Esophagus muscularis mucosa (tissue), 3 donors: ENCODE results near the gene C9.

Source experiments
- POLR2A ChIP-seq: fragments of 450-650 bp; IDR thresholded peaks from one replicate; pipeline ENCODE4 v1.6.1; 2017; ENCODE audit warnings: antibody characterized with exemption, moderate library complexity, mild to moderate bottlenecking, low read depth
- POLR2AphosphoS5 ChIP-seq, 2 donors: sonication (generic); formaldehyde crosslinking; IDR thresholded peaks; one replicate each; pipeline ENCODE4 v1.6.1; 2017; ENCODE audit warnings: antibody characterized with exemption in 2 of 2
- TF ChIP-seq, protein P1 (sequence below), 3 experiments: fragments of 200-600 bp in 2 of 3; fragments of 450-650 bp in 1 of 3; sonication (generic) in 2 of 3; IDR thresholded peaks; one replicate each; pipeline ENCODE4 v1.5.1; 2017 to 2019; ENCODE audit warnings: antibody characterized with exemption in 3 of 3, mild to moderate bottlenecking in 2 of 3, moderate library complexity in 1 of 3

GRCh38 chr5:39337252-39337915 is 26.9 kb downstream of the C9 start:
- TF ChIP-seq POLR2AphosphoS5 (IDR thresholded peaks at IDR 0.05) (no peak), POLR2A (no peak)
- TF ChIP-seq, protein P1, sequence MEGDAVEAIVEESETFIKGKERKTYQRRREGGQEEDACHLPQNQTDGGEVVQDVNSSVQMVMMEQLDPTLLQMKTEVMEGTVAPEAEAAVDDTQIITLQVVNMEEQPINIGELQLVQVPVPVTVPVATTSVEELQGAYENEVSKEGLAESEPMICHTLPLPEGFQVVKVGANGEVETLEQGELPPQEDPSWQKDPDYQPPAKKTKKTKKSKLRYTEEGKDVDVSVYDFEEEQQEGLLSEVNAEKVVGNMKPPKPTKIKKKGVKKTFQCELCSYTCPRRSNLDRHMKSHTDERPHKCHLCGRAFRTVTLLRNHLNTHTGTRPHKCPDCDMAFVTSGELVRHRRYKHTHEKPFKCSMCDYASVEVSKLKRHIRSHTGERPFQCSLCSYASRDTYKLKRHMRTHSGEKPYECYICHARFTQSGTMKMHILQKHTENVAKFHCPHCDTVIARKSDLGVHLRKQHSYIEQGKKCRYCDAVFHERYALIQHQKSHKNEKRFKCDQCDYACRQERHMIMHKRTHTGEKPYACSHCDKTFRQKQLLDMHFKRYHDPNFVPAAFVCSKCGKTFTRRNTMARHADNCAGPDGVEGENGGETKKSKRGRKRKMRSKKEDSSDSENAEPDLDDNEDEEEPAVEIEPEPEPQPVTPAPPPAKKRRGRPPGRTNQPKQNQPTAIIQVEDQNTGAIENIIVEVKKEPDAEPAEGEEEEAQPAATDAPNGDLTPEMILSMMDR (IDR thresholded peaks at IDR 0.05), result no peak
